SK-N-SH (cell line): ENCODE results near the gene WDR48.
"Not testable (repeated sequence)": the region's sequence is repeated elsewhere in the genome, so short reads cannot be mapped to it uniquely, and the experiment has no call there.

ENCODE experiments used
- CTCF ChIP-seq: fragments of 200-600 bp; sonication (generic); IDR thresholded peaks from 2 replicates; pipeline ENCODE4 v1.6.1; 2017; ENCODE audit warnings: antibody characterized with exemption, mild to moderate bottlenecking, moderate library complexity
- JUND ChIP-seq: IDR thresholded peaks from 2 replicates; pipeline ENCODE4 v1.4.0; 2012
- MAX ChIP-seq: IDR thresholded peaks from 2 replicates; pipeline ENCODE4 v1.4.0; 2012; ENCODE audit warnings: low read depth
- POLR2AphosphoS5 ChIP-seq: IDR thresholded peaks from 2 replicates; pipeline ENCODE4 v1.6.1; 2012; ENCODE audit warnings: low read depth, low read length
- RAD21 ChIP-seq: IDR thresholded peaks from 2 replicates; pipeline ENCODE4 v1.6.1; 2012; ENCODE audit warnings: mild to moderate bottlenecking, low read length
- RCOR1 ChIP-seq: fragments of 150-350 bp; IDR thresholded peaks from 2 replicates; pipeline ENCODE4 v1.6.1; 2017; ENCODE audit warnings: antibody characterized with exemption, low read length
- RXRA ChIP-seq: IDR thresholded peaks from 2 replicates; pipeline ENCODE4 v1.4.0; 2012; ENCODE audit warnings: low read depth, mild to moderate bottlenecking, borderline replicate concordance
- SIN3A ChIP-seq: IDR thresholded peaks from 2 replicates; pipeline ENCODE4 v1.6.1; 2012; ENCODE audit warnings: low read depth, mild to moderate bottlenecking, low read length, moderate library complexity, borderline replicate concordance
- TAF1 ChIP-seq: IDR thresholded peaks from 2 replicates; pipeline ENCODE4 v1.6.1; 2012; ENCODE audit warnings: low read depth, mild to moderate bottlenecking, low read length, moderate library complexity, borderline replicate concordance
- USF2 ChIP-seq: fragments of 150-350 bp; IDR thresholded peaks from 2 replicates; pipeline ENCODE4 v1.6.1; 2017; ENCODE audit warnings: antibody characterized with exemption, low read length, low read depth, borderline replicate concordance
- YY1 ChIP-seq: IDR thresholded peaks from 2 replicates; pipeline ENCODE4 v1.4.0; 2012; ENCODE audit warnings: low read depth, mild to moderate bottlenecking

GRCh38 chr3:39061228-39061627 is 9.4 kb downstream of the WDR48 start:
- not testable (repeated sequence) for TF ChIP-seq CTCF, TAF1, USF2, RXRA, RCOR1, YY1, MAX, SIN3A, POLR2AphosphoS5, JUND, RAD21
